Fibroblast of lung (primary cell): ENCODE results near the gene RNF32. TPM values are rescaled to one million over a fixed set of nuclear protein-coding genes. Genes with fewer than 3 reads are reported as not detected.

Source experiments
- DNase-seq, 2 donors: peaks; one replicate each; pipeline versions ENCODE4 v3.0.0 to v3.0.0-alpha.2; 2010; ENCODE audit warnings: low read depth in 2 of 2
- H2AFZ ChIP-seq: 2 replicates; pipeline ENCODE4 v1.5.1; 2012; ENCODE audit warnings: low read length, control low read depth, inconsistent platforms
- H3K27ac ChIP-seq: 2 replicates; pipeline ENCODE4 v1.5.1; 2011; ENCODE audit warnings: low read length, control low read depth; ENCODE audit not compliant: insufficient read depth
- H3K27me3 ChIP-seq: 2 replicates; pipeline ENCODE4 v1.5.1; 2011; ENCODE audit warnings: mild to moderate bottlenecking, low read length; ENCODE audit not compliant: control insufficient read depth, insufficient read depth
- H3K36me3 ChIP-seq: 2 replicates; pipeline ENCODE4 v1.5.1; 2011; ENCODE audit warnings: low read length; ENCODE audit not compliant: control insufficient read depth, insufficient read depth
- H3K4me1 ChIP-seq: 2 replicates; pipeline ENCODE4 v1.5.1; 2011; ENCODE audit warnings: low read length; ENCODE audit not compliant: control insufficient read depth, insufficient read depth; ENCODE audit errors: extremely low read depth
- H3K4me2 ChIP-seq: 2 replicates; pipeline ENCODE4 v1.5.1; 2011; ENCODE audit warnings: low read length, control low read depth; ENCODE audit not compliant: insufficient read depth; ENCODE audit errors: extremely low read depth
- H3K4me3 ChIP-seq, 4 experiments: fragments of 200-600 bp in 1 of 4; sonication (generic) in 1 of 4; replicated peaks in 1 of 4; 2 replicates each; pipeline ENCODE4 v1.5.1; 2011 to 2016; ENCODE audit warnings: low read length in 4 of 4, low read depth in 3 of 4, mild to moderate bottlenecking in 3 of 4, control low read depth in 2 of 4, inconsistent platforms in 1 of 4, mixed read lengths in 1 of 4; ENCODE audit not compliant: insufficient read depth in 1 of 4; ENCODE audit errors: control extremely low read depth in 1 of 4
- H3K79me2 ChIP-seq: 2 replicates; pipeline ENCODE4 v1.5.1; 2012; ENCODE audit warnings: mild to moderate bottlenecking, low read length, inconsistent platforms; ENCODE audit not compliant: control insufficient read depth, insufficient read depth
- H3K9ac ChIP-seq: 2 replicates; pipeline ENCODE4 v1.5.1; 2011; ENCODE audit warnings: mild to moderate bottlenecking, low read length, control low read depth; ENCODE audit not compliant: insufficient read depth
- H3K9me3 ChIP-seq: 2 replicates; pipeline ENCODE4 v1.5.1; 2012; ENCODE audit warnings: low read depth, low read length; ENCODE audit not compliant: control insufficient read depth, insufficient read depth
- H4K20me1 ChIP-seq: 2 replicates; pipeline ENCODE4 v1.5.1; 2011; ENCODE audit warnings: low read length; ENCODE audit not compliant: control insufficient read depth, insufficient read depth; ENCODE audit errors: extremely low read depth
- EZH2 ChIP-seq: IDR thresholded peaks from 2 replicates; pipeline ENCODE4 v1.5.1; 2012; ENCODE audit warnings: low read length, control low read depth, mild to moderate bottlenecking; ENCODE audit errors: missing control alignments
- polyA plus RNA-seq, 2 donors: library from polyadenylated mRNA; depleted of rRNA in 1 of 2; stranded (reverse) in 1 of 2; unstranded in 1 of 2; fragments of >200 nt; gene quantifications; 2 replicates each; pipeline ENCODE4 v1.2.1, GENCODE V29; 2011 to 2012; ENCODE audit warnings: missing spikeins in 1 of 2
- total RNA-seq: library from RNA; depleted of rRNA; stranded (reverse); fragments of >200 nt; gene quantifications from 2 replicates; pipeline ENCODE4 v1.2.1, GENCODE V29; 2014
- TF ChIP-seq, protein P1 (sequence below), 2 donors: IDR thresholded peaks in 1 of 2; conservative IDR thresholded peaks in 1 of 2; 1 replicate in 1 of 2; 2 replicates in 1 of 2; pipeline ENCODE4 v1.5.1; 2011 to 2012; ENCODE audit warnings: low read length in 2 of 2, control low read depth in 1 of 2, inconsistent platforms in 1 of 2, low read depth in 1 of 2, mild to moderate bottlenecking in 1 of 2

The RNF32 gene
- total and polyA plus RNA-seq, 2 donors (not counting 1 experiment from before 2014, with no cell fraction given): 0.91 to 2.8 TPM

DNA sequence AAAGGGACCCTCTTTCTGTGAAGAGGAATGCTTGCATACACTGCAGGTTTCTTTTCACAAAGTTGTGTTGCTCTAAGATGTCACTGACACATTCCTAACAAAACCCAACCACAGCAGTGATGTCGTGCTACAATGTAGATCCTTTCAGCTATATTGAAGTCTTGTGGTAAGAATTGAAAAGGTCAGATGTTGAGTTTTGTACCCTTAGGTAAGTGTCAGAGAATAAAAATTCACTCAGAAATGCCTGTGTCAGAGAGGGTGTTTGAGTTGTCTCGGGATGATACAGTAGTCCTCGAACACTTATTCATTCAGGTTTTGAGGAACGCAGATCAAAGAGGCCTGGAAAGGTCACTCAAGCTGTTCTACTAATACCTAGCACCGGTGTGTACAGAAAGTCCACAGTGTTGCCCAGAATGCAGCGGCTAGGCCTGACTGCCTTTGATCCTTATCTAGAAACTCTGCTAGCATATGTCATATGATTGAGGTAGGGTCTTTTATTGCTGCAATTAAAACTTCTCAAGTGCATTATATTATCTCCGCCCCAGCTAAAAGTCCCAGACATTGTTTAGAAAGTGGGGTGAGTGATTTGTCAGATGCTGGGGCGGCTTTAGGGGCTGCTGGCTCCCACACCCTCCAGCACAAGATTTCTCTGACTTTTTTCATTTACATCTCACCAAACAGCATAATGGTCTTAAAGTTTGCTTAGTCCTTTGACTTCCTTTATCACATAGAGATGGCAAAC, 26.0 kb downstream of the RNF32 start:
- H3K4me3 ChIP-seq: no peak overlapping the region
- H3K4me2 ChIP-seq: no peak overlapping the region
- H4K20me1 ChIP-seq: no peaks in the 10 kb centered on the region
- no peaks in the 10 kb centered on the region for H3K36me3 ChIP-seq
- no peaks in the 10 kb centered on the region for H3K27me3 ChIP-seq
- H2AFZ ChIP-seq: no peak overlapping the region
- peak in 1 of 2 donors; percentile 14 for DNase-seq
- no peaks in the 10 kb centered on the region for H3K9me3 ChIP-seq
- no peaks in the 10 kb centered on the region for H3K4me1 ChIP-seq
- H3K27ac ChIP-seq: no peak overlapping the region
- TF ChIP-seq, protein P1, sequence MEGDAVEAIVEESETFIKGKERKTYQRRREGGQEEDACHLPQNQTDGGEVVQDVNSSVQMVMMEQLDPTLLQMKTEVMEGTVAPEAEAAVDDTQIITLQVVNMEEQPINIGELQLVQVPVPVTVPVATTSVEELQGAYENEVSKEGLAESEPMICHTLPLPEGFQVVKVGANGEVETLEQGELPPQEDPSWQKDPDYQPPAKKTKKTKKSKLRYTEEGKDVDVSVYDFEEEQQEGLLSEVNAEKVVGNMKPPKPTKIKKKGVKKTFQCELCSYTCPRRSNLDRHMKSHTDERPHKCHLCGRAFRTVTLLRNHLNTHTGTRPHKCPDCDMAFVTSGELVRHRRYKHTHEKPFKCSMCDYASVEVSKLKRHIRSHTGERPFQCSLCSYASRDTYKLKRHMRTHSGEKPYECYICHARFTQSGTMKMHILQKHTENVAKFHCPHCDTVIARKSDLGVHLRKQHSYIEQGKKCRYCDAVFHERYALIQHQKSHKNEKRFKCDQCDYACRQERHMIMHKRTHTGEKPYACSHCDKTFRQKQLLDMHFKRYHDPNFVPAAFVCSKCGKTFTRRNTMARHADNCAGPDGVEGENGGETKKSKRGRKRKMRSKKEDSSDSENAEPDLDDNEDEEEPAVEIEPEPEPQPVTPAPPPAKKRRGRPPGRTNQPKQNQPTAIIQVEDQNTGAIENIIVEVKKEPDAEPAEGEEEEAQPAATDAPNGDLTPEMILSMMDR (conservative IDR thresholded peaks at IDR 0.05 in 1 of 2, IDR thresholded peaks at IDR 0.05 in 1 of 2; ENCODE audit: low read depth in 1 of 2, low read length in 2 of 2): no peak
- no peak for TF ChIP-seq EZH2
- H3K79me2 ChIP-seq: no peaks in the 10 kb centered on the region
- H3K9ac ChIP-seq: no peak overlapping the region

DNA sequence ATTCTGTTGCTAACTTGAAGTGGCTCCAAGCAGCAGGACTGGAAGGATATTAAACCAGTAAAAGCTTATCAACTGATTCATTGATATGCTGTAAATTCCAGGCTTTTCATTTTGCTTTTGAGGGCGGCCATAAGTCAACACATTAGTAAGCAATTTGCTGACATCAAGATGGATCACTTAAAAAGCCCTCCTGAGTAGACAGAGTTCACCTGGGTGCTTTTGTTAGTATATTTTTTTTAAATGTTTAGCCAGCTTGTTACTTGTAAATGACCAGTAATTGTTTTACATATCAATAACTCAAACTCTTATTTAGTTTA, 26.5 kb downstream of the RNF32 start:
- Histone ChIP-seq H3K79me2 (no peaks in the 10 kb centered on the region), H3K4me2 (no peak overlapping the region), H3K27me3 (no peaks in the 10 kb centered on the region), H3K36me3 (no peaks in the 10 kb centered on the region), H3K4me1 (no peaks in the 10 kb centered on the region), H3K9me3 (no peaks in the 10 kb centered on the region), H3K9ac (no peak overlapping the region), H3K27ac (no peak overlapping the region), H3K4me3 (no peak overlapping the region), H2AFZ (no peak overlapping the region), H4K20me1 (no peaks in the 10 kb centered on the region)
- no peak for TF ChIP-seq EZH2
- TF ChIP-seq, protein P1 (conservative IDR thresholded peaks at IDR 0.05 in 1 of 2, IDR thresholded peaks at IDR 0.05 in 1 of 2; ENCODE audit: low read depth in 1 of 2, low read length in 2 of 2): no peak
- DNase-seq: no peak

DNA sequence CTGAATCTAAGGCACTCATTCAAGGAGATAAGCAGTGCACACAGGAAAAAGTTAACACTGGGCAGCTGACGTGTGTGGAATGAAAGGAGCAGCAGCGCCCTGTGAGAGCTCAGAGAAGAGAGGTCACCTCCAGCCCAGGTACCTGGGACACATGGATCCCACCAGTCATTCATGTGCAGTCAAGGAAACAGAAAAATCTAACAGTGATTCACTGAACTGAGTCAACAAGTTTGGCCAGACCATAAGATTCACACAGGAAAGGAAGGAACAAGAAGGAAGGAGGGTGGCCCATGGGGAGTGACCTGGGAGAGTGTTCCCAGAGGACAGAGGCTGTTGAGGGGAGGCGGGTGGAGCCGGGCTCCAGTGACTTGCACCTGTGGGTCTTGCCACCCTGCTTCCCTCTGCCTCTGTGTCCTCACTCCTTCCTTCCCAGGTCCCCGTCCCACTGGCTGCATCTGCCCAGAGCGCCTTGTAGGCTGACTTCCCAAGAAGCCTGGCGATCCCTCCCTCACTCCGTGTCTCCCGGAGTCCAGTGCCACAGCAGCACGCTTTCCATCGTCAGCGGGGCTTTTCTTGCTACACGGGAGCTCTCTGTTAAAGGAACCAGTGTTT, 27.7 kb downstream of the RNF32 start:
- Histone ChIP-seq H4K20me1 (no peaks in the 10 kb centered on the region), H3K9me3 (no peaks in the 10 kb centered on the region), H3K9ac (no peak overlapping the region), H3K27me3 (no peaks in the 10 kb centered on the region), H3K4me1 (no peaks in the 10 kb centered on the region), H3K36me3 (no peaks in the 10 kb centered on the region), H2AFZ (no peak overlapping the region), H3K4me2 (no peak overlapping the region), H3K27ac (no peak overlapping the region), H3K4me3 (no peak overlapping the region), H3K79me2 (no peaks in the 10 kb centered on the region)
- TF ChIP-seq EZH2: no peak
- TF ChIP-seq, protein P1 (conservative IDR thresholded peaks at IDR 0.05 in 1 of 2, IDR thresholded peaks at IDR 0.05 in 1 of 2; ENCODE audit: low read depth in 1 of 2, low read length in 2 of 2): no peak
- no peak for DNase-seq
